Adrenal gland (tissue), 19 donors: ENCODE results near the gene ADH6. TPM values are rescaled to one million over a fixed set of nuclear protein-coding genes. Genes with fewer than 3 reads are reported as not detected.

Experiments used
- DNase-seq, 7 donors: peaks; one replicate each; pipeline ENCODE4 v3.0.0-alpha.2; 2019 to 2020
- H3K27ac ChIP-seq, 5 donors: fragments of 200-600 bp; sonication (generic) in 4 of 5; 1 replicate in 3 of 5; 2 replicates in 2 of 5; pipeline versions ENCODE4 v1.5.1 to v1.8.0; 2016 to 2020; ENCODE audit warnings: mild to moderate bottlenecking in 1 of 5
- H3K27me3 ChIP-seq: fragments of 200-600 bp; 2 replicates; pipeline ENCODE4 v1.8.0; 2021
- H3K36me3 ChIP-seq, 2 donors: fragments of 200-600 bp; replicated peaks in 1 of 2; 1 replicate in 1 of 2; 2 replicates in 1 of 2; pipeline versions ENCODE4 v1.5.1 to v1.8.0; 2018 to 2022
- H3K4me1 ChIP-seq, 2 donors: fragments of 200-600 bp; replicated peaks in 1 of 2; 1 replicate in 1 of 2; 2 replicates in 1 of 2; pipeline versions ENCODE4 v1.5.1 to v1.8.0; 2018 to 2021
- H3K4me3 ChIP-seq, 4 donors: fragments of 200-600 bp; sonication (generic) in 3 of 4; one replicate each; pipeline ENCODE4 v1.5.1; 2016 to 2018
- H3K9me3 ChIP-seq, 3 donors: fragments of 200-600 bp; sonication (generic) in 1 of 3; replicated peaks in 1 of 3; 1 replicate in 2 of 3; 2 replicates in 1 of 3; pipeline versions ENCODE4 v1.5.1 to v1.8.0; 2016 to 2021
- POLR2A ChIP-seq, 2 donors: fragments of 450-650 bp; IDR thresholded peaks; one replicate each; pipeline ENCODE4 v1.6.1; 2017; ENCODE audit warnings: antibody characterized with exemption in 2 of 2, mild to moderate bottlenecking in 2 of 2, moderate library complexity in 1 of 2
- WGBS, 4 donors: extraction: QIAGEN DNeasy Blood & Tissue Kit in 2 of 4; methylation state at CpG; one replicate each; pipeline versions ENCODE4 v1.1.5 to v1.1.7; 2013 to 2017; 5-methylcytosine and 5-hydroxymethylcytosine counted together
- intact Hi-C, 2 donors: fragments of 100-400 bp; cut with DNase I; formaldehyde crosslinking; loops; one replicate each; pipeline versions ENCODE4 v1.14.1 to v1.15.0; 2022 to 2023
- long read RNA-seq, 10 donors: library from polyadenylated mRNA in 3 of 10; unstranded in 2 of 10; stranded (forward) in 1 of 10; transcript quantifications; one replicate each; pipeline ENCODE4 v2.0.0 and lab custom pipeline, GENCODE V29; 2021 to 2026
- polyA plus RNA-seq, 3 donors: library from polyadenylated mRNA; stranded (reverse); fragments of 200-250 nt in 2 of 3; fragments of 350-450 nt in 1 of 3; fragmentation: Illumina TruSeq in 1 of 3; extraction: RNeasy Lipid Tissue Mini Kit (QIAGEN cat#74804) in 1 of 3; gene quantifications; one replicate each; pipeline ENCODE4 v1.2.3, GENCODE V29; 2013 to 2014
- total RNA-seq, 9 donors: library from RNA; depleted of rRNA in 4 of 9; stranded (reverse); fragments of >200 nt in 4 of 9; fragments of 120-200 nt in 1 of 9; fragmentation: NEBNext Ultra II Directional in 1 of 9; extraction: Animal tissue kit (Norgen Biotek cat#: 25700) in 1 of 9; gene quantifications; one replicate each; pipeline versions ENCODE4 v1.1.0 to v1.2.4, GENCODE V29; 2013 to 2023
- TF ChIP-seq, protein P1 (sequence below), 6 experiments: fragments of 450-650 bp in 4 of 6; fragments of 200-600 bp in 2 of 6; sonication (generic) in 1 of 6; IDR thresholded peaks; 1 replicate in 5 of 6; 2 replicates in 1 of 6; pipeline versions ENCODE4 v1.5.1 to v1.8.0; 2016 to 2021; ENCODE audit warnings: antibody characterized with exemption in 6 of 6, mild to moderate bottlenecking in 2 of 6, moderate library complexity in 1 of 6
- donor health status: healthy with polysubstance abuse.
- donor health status: Bipolar disorder and iron deficiency.
- donor health status: DM: yes; HTN: yes; CAD: no.
- donor health status: DM: no; HTN: no; CAD: no.
- donor health status: DM: no; HTN: no; CAD: no.
- donor health status: DM: yes; HTN: yes; CAD: no.

The ADH6 gene
- total RNA-seq, result under 1 TPM in 1 of 9 donors, not detected in 8; 0.78 TPM
- under 1 TPM in 2 of 3 donors, not detected in 1; 0.03 to 0.26 TPM for polyA plus RNA-seq
- long read RNA-seq, donor 1, result 0 reads
- long read RNA-seq, donor 2, result 0 reads
- long read RNA-seq, donor 3, result 0 reads
- long read RNA-seq, donor 4, result 0 reads
- long read RNA-seq, donor 5, result 0 reads
- long read RNA-seq, donor 6, result 0 reads
- long read RNA-seq, donor 7, result 0 reads
- long read RNA-seq, donor 8, partial matches to known transcripts, result 0 of 3 reads
- long read RNA-seq, donor 8, other reads (novel, unspliced or antisense), result 0 of 3 reads
- long read RNA-seq, donor 9, result 0 reads
- long read RNA-seq, donor 10, result 0 reads

- intact Hi-C loops, result no loop called here
- no peak for DNase-seq
- TF ChIP-seq POLR2A (IDR thresholded peaks at IDR 0.05), result no peak
- TF ChIP-seq, protein P1, sequence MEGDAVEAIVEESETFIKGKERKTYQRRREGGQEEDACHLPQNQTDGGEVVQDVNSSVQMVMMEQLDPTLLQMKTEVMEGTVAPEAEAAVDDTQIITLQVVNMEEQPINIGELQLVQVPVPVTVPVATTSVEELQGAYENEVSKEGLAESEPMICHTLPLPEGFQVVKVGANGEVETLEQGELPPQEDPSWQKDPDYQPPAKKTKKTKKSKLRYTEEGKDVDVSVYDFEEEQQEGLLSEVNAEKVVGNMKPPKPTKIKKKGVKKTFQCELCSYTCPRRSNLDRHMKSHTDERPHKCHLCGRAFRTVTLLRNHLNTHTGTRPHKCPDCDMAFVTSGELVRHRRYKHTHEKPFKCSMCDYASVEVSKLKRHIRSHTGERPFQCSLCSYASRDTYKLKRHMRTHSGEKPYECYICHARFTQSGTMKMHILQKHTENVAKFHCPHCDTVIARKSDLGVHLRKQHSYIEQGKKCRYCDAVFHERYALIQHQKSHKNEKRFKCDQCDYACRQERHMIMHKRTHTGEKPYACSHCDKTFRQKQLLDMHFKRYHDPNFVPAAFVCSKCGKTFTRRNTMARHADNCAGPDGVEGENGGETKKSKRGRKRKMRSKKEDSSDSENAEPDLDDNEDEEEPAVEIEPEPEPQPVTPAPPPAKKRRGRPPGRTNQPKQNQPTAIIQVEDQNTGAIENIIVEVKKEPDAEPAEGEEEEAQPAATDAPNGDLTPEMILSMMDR (IDR thresholded peaks at IDR 0.05), result no peak
- Histone ChIP-seq H3K4me1 (no peaks in the 10 kb centered on the region), H3K4me3 (no peak within 1 kb of the TSS), H3K36me3 (no peaks in the 10 kb centered on the region), H3K27ac (no peak within 1 kb of the TSS), H3K27me3 (no peaks in the 10 kb centered on the region), H3K9me3 (no peaks in the 10 kb centered on the region)
- WGBS, 4 donors, result 81 to 92% (median 82%) methylated on average over 3 of the region's 3 CpGs
Observed at GRCh38 chr4:99219072-99219471, at the start of gene ADH6. Gene ADH6, minus strand, starts transcription at chr4:99219246. Its CDS starts 94 bp downstream, at chr4:99219152.

DNA sequence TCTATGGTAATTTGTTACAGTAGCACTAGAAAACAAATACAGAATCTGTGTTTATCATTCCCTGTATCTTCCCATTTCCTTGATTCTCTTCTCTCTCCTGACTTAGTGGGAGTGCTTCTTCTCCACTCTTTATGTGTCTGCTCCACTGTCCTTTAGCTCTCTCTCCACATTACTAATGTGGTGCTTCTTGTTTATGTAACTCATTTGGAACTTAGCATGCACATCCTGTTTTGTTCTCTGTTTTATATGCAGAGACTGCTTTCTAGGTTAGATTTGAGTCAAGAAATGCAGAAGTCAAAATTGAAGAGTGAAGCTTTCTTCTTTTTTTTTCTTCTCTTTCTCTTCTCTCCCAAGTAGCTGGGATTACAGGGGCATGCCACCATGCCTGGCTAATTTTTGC lies 45.9 kb upstream of the ADH6 start:
- Histone ChIP-seq H3K9me3 (no peaks in the 10 kb centered on the region), H3K4me1 (no peaks in the 10 kb centered on the region), H3K27ac (no peak overlapping the region), H3K27me3 (no peaks in the 10 kb centered on the region), H3K4me3 (no peak overlapping the region), H3K36me3 (no peaks in the 10 kb centered on the region)
- intact Hi-C loops, result no loop called here
- TF ChIP-seq POLR2A (IDR thresholded peaks at IDR 0.05), result no peak
- DNase-seq, result no peak

GRCh38 chr4:99252746-99253145 lies 33.7 kb upstream of the ADH6 start:
- 76 to 86% (median 82%) methylated on average over 4 of the region's 4 CpGs for WGBS, 4 donors
- H3K9me3 ChIP-seq, result no peaks in the 10 kb centered on the region
- no peaks in the 10 kb centered on the region for H3K27me3 ChIP-seq
- TF ChIP-seq, protein P1 (IDR thresholded peaks at IDR 0.05), result no peak
- TF ChIP-seq POLR2A (IDR thresholded peaks at IDR 0.05), result no peak
- no peak overlapping the region for H3K4me3 ChIP-seq
- H3K36me3 ChIP-seq, result no peaks in the 10 kb centered on the region
- no peak overlapping the region for H3K27ac ChIP-seq
- H3K4me1 ChIP-seq, result no peaks in the 10 kb centered on the region
- intact Hi-C loops, result no loop called here
- no peak for DNase-seq

GRCh38 chr4:99248714-99249113 lies 29.7 kb upstream of the ADH6 start:
- TF ChIP-seq, protein P1 (IDR thresholded peaks at IDR 0.05), result no peak
- TF ChIP-seq POLR2A (IDR thresholded peaks at IDR 0.05), result no peak
- no peaks in the 10 kb centered on the region for H3K9me3 ChIP-seq
- H3K36me3 ChIP-seq, result no peaks in the 10 kb centered on the region
- no peaks in the 10 kb centered on the region for H3K4me1 ChIP-seq
- WGBS, 4 donors, result 74 to 82% (median 76%) methylated on average over 1 of the region's 1 CpG
- H3K27me3 ChIP-seq, result no peaks in the 10 kb centered on the region
- DNase-seq, result no peak
- H3K4me3 ChIP-seq, result no peak overlapping the region
- intact Hi-C loops, result no loop called here
- no peak overlapping the region for H3K27ac ChIP-seq

DNA sequence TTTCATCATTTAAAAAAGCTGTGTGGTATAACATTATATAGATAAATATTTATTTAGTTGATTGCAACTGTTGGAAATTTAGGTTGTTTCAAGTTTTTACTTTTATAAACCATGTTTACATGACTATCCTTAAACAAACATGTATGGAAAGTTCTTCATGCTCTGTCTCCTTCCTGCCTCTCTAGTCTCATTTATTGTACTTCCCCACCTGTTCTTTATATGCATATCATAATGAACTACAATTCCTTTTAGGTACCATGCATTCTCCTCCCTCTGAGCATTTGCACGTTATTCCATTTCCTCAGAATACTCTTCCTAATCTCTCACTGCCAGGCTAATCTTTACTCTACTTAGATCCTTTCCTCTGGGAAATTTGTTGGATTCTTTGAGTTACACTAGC lies 16.9 kb upstream of the ADH6 start:
- no peaks in the 10 kb centered on the region for H3K27me3 ChIP-seq
- no peak overlapping the region for H3K27ac ChIP-seq
- intact Hi-C loops, result no loop called here
- TF ChIP-seq POLR2A (IDR thresholded peaks at IDR 0.05), result no peak
- TF ChIP-seq, protein P1 (IDR thresholded peaks at IDR 0.05), result no peak
- no peaks in the 10 kb centered on the region for H3K4me1 ChIP-seq
- 58 to 70% (median 67%) methylated on average over 1 of the region's 1 CpG for WGBS, 4 donors
- H3K36me3 ChIP-seq, result no peaks in the 10 kb centered on the region
- no peaks in the 10 kb centered on the region for H3K9me3 ChIP-seq
- DNase-seq, result no peak
- no peak overlapping the region for H3K4me3 ChIP-seq
